ENCODE results near the gene CCL5.

GRCh38 chr17:35913609-35914008, 33.4 kb upstream of the CCL5 start:
- TF ChIP-seq CTCF (IDR thresholded peaks at IDR 0.05 in 4 of 5, conservative IDR thresholded peaks at IDR 0.05 in 1 of 5) (no peak), POLR2A (IDR thresholded peaks at IDR 0.05) (no peak)
